HepG2 (cell line): ENCODE results near the gene IVD. TPM values are rescaled to one million over a fixed set of nuclear protein-coding genes. Genes with fewer than 3 reads are reported as not detected.

Experiments used
- GATA4 ChIP-seq: sonication (generic); IDR thresholded peaks from 2 replicates; pipeline ENCODE4 v1.6.1; 2016; ENCODE audit warnings: antibody characterized with exemption, low read depth, borderline replicate concordance
- NCOA1 ChIP-seq: sonication (generic); formaldehyde crosslinking; IDR thresholded peaks from 2 replicates; pipeline ENCODE4 v1.9.0; 2021; ENCODE audit warnings: missing genetic modification reagents
- NONO ChIP-seq, 2 experiments: fragments of 450-650 bp in 1 of 2; sonication (generic) in 1 of 2; formaldehyde crosslinking in 1 of 2; IDR thresholded peaks in 1 of 2; conservative IDR thresholded peaks in 1 of 2; 2 replicates each; pipeline versions ENCODE4 v1.6.1 to v1.8.0; 2017 to 2022; ENCODE audit warnings: mild to moderate bottlenecking in 1 of 2, missing genetic modification reagents in 1 of 2, moderate library complexity in 1 of 2
- RBM22 ChIP-seq: fragments of 200-400 bp; formaldehyde crosslinking; optimal IDR thresholded peaks from 2 replicates; pipeline ENCODE3; 2017; ENCODE audit warnings: mild to moderate bottlenecking, low read length, moderate library complexity
- RXRB ChIP-seq: IDR thresholded peaks from 2 replicates; pipeline ENCODE4 v1.6.1; 2016; ENCODE audit warnings: borderline replicate concordance, missing genetic modification reagents, missing compliant biosample characterization
- SMYD3 ChIP-seq: sonication (generic); formaldehyde crosslinking; IDR thresholded peaks from 2 replicates; pipeline ENCODE4 v1.8.1; 2023; ENCODE audit warnings: mild to moderate bottlenecking, missing genetic modification reagents
- SOX13 ChIP-seq, 3 experiments: fragments of 450-650 bp in 1 of 3; sonication (generic) in 1 of 3; formaldehyde crosslinking in 1 of 3; IDR thresholded peaks in 2 of 3; conservative IDR thresholded peaks in 1 of 3; 2 replicates each; pipeline versions ENCODE4 v1.5.0 to v1.6.1; 2016 to 2020; ENCODE audit warnings: antibody characterized with exemption in 1 of 3, mild to moderate bottlenecking in 1 of 3, missing compliant biosample characterization in 1 of 3, missing genetic modification reagents in 1 of 3, moderate library complexity in 1 of 3
- THYN1 ChIP-seq: sonication (generic); formaldehyde crosslinking; IDR thresholded peaks from 2 replicates; pipeline ENCODE4 v1.8.1; 2023; ENCODE audit warnings: low read depth, mild to moderate bottlenecking, moderate library complexity, missing genetic modification reagents, borderline replicate concordance
- ZBTB42 ChIP-seq: sonication (generic); formaldehyde crosslinking; IDR thresholded peaks from 2 replicates; pipeline ENCODE4 v1.5.0; 2020; ENCODE audit warnings: mild to moderate bottlenecking, missing genetic modification reagents
- ZNF33A ChIP-seq: sonication (generic); formaldehyde crosslinking; IDR thresholded peaks from 2 replicates; pipeline ENCODE4 v1.5.1; 2020; ENCODE audit warnings: missing genetic modification reagents, mild to moderate bottlenecking, moderate library complexity, borderline replicate concordance
- ZNF432 ChIP-seq: sonication (generic); formaldehyde crosslinking; IDR thresholded peaks from 2 replicates; pipeline ENCODE4 v1.5.0; 2020; ENCODE audit warnings: missing genetic modification reagents, mild to moderate bottlenecking, borderline replicate concordance
- ZNF501 ChIP-seq: sonication (generic); formaldehyde crosslinking; IDR thresholded peaks from 2 replicates; pipeline ENCODE4 v1.5.1; 2020; ENCODE audit warnings: mild to moderate bottlenecking, moderate library complexity, missing genetic modification reagents
- ZNF572 ChIP-seq: sonication (generic); formaldehyde crosslinking; IDR thresholded peaks from 2 replicates; pipeline ENCODE4 v1.5.1; 2020; ENCODE audit warnings: mild to moderate bottlenecking, missing genetic modification reagents
- ZNF605 ChIP-seq: sonication (generic); formaldehyde crosslinking; IDR thresholded peaks from 2 replicates; pipeline ENCODE4 v1.8.0; 2022; ENCODE audit warnings: mild to moderate bottlenecking, missing genetic modification reagents
- ZNF619 ChIP-seq: sonication (generic); formaldehyde crosslinking; IDR thresholded peaks from 2 replicates; pipeline ENCODE4 v1.4.0; 2020; ENCODE audit warnings: mild to moderate bottlenecking, missing genetic modification reagents
- ZNF703 ChIP-seq: sonication (generic); formaldehyde crosslinking; IDR thresholded peaks from 2 replicates; pipeline ENCODE4 v1.5.1; 2020; ENCODE audit warnings: missing genetic modification reagents, mild to moderate bottlenecking, moderate library complexity, borderline replicate concordance
- ZNF749 ChIP-seq: sonication (generic); formaldehyde crosslinking; IDR thresholded peaks from 2 replicates; pipeline ENCODE4 v1.8.0; 2022; ENCODE audit warnings: mild to moderate bottlenecking, missing genetic modification reagents, moderate library complexity, borderline replicate concordance
- ZNF775 ChIP-seq: sonication (generic); formaldehyde crosslinking; IDR thresholded peaks from 2 replicates; pipeline ENCODE4 v1.4.0; 2020; ENCODE audit warnings: missing genetic modification reagents, mild to moderate bottlenecking, moderate library complexity, borderline replicate concordance
- ZNF891 ChIP-seq: sonication (generic); formaldehyde crosslinking; IDR thresholded peaks from 2 replicates; pipeline ENCODE4 v1.5.0; 2020; ENCODE audit warnings: mild to moderate bottlenecking, missing genetic modification reagents
- ZSCAN25 ChIP-seq: sonication (generic); formaldehyde crosslinking; IDR thresholded peaks from 2 replicates; pipeline ENCODE4 v1.8.0; 2022; ENCODE audit warnings: mild to moderate bottlenecking, missing genetic modification reagents
- polyA plus RNA-seq, 8 experiments: library from polyadenylated mRNA; depleted of rRNA in 3 of 8; stranded (reverse) in 7 of 8; unstranded in 1 of 8; fragments of >200 nt; fragmentation: Illumina TruSeq in 4 of 8; extraction: Trizol in 4 of 8; gene quantifications; 2 replicates each; pipeline versions ENCODE4 v1.2.1 to v1.2.3, GENCODE V29; 2011 to 2016; ENCODE audit warnings: low read depth in 4 of 8, missing spikeins in 1 of 8, mixed read lengths in 1 of 8; ENCODE audit not compliant: insufficient read depth in 1 of 8
- total RNA-seq, 5 experiments: library from RNA; depleted of rRNA; stranded (reverse); fragments of >200 nt; fragmentation: Illumina TruSeq; extraction: Trizol; gene quantifications; 2 replicates each; pipeline ENCODE4 v1.2.3, GENCODE V29; 2016; ENCODE audit warnings: low read depth in 1 of 5
- TF ChIP-seq, protein P1 (sequence below): IDR thresholded peaks from 2 replicates; pipeline ENCODE4 v1.6.1; 2016; ENCODE audit warnings: missing compliant biosample characterization, missing genetic modification reagents, borderline replicate concordance
- TF ChIP-seq, protein P2 (sequence below): sonication (generic); formaldehyde crosslinking; IDR thresholded peaks from 2 replicates; pipeline ENCODE4 v1.5.0; 2020; ENCODE audit warnings: missing genetic modification reagents
- TF ChIP-seq, protein P3 (sequence below): sonication (generic); formaldehyde crosslinking; conservative IDR thresholded peaks from 2 replicates; pipeline ENCODE4 v1.8.0; 2022; ENCODE audit warnings: low read depth, missing genetic modification reagents

IVD gene
- total and polyA plus RNA-seq, 2 of the 13 experiments (the other 11 are each of a cell fraction or from before 2014, with no cell fraction given) = 48.0 to 53.9 TPM

DNA sequence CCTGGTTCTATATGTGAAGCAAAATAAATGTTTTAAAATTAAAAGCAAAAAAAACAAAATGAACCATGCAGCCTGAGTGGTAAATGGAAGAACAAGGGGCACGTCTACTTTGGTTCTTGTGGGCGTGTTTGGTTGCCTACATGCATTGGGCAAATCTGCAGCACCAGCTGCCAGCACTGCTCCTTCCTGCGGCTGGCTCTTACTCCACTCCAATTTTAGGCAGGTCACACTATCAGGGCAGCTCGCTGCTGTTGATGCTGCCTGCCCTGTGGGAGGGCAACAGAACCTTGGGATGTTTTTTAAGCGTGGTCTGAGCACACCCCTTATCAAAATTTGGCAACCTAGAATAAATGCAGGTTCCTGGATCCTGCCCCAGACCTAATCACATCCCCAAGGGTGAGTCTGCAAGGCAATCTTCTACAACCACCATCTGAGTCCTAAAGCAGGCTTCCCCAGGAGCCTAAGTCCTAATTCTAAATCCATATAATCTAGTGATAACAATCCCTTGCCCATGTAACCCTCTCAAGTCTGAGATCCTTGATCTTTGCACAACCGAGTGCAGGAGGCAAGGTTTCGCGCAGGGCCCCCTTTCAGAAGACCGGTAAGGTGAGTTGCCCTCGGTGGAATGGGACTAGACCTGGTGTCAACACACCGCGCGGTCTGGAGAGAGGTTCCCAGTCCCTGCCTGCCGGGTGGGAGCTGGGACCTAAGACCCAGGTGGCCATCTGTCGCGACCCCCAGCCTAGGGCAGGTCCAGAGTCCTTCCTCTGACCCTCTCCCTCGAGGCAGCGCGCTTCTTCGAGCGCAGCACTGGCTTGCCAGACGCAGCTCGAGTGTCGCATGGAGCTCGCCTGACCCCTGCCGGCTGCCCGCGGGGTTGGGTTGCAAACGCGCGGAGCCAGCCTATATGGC lies 15.9 kb downstream of the IVD start (continued):
- TF ChIP-seq SMYD3 (CRISPR knock-in tag) (no peak), RXRB (CRISPR knock-in tag) (peak; percentile 56; the same call in 1 of the 2 replicates), ZNF703 (CRISPR knock-in tag) (no peak), THYN1 (CRISPR knock-in tag) (no peak), ZNF605 (CRISPR knock-in tag) (no peak), ZNF749 (no peak), ZSCAN25 (0 out of 2 replicates have a peak, but pooled peaks have one; percentile 24), ZNF775 (no peak), ZNF432 (CRISPR knock-in tag) (no peak), ZNF891 (no peak), ZNF619 (CRISPR knock-in tag) (0 out of 2 replicates have a peak, but pooled peaks have one; percentile 36), ZNF33A (CRISPR knock-in tag) (no peak), NONO (IDR thresholded peaks at IDR 0.05) (no peak), NONO (CRISPR knock-in tag; conservative IDR thresholded peaks at IDR 0.05) (peak; percentile 41; the same call in 1 of the 2 replicates), ZNF501 (peak; percentile 58; the same call in 1 of the 2 replicates), ZBTB42 (no peak), GATA4 (no peak), ZNF572 (CRISPR knock-in tag) (no peak), RBM22 (peak; percentile 83), SOX13 (IDR thresholded peaks at IDR 0.05) (no peak), SOX13 (CRISPR knock-in tag; conservative IDR thresholded peaks at IDR 0.05 in 1 of 2, IDR thresholded peaks at IDR 0.05 in 1 of 2) (no peak), NCOA1 (CRISPR knock-in tag) (no peak)
- TF ChIP-seq, protein P1, sequence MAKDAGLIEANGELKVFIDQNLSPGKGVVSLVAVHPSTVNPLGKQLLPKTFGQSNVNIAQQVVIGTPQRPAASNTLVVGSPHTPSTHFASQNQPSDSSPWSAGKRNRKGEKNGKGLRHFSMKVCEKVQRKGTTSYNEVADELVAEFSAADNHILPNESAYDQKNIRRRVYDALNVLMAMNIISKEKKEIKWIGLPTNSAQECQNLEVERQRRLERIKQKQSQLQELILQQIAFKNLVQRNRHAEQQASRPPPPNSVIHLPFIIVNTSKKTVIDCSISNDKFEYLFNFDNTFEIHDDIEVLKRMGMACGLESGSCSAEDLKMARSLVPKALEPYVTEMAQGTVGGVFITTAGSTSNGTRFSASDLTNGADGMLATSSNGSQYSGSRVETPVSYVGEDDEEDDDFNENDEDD (CRISPR knock-in tag) = peak; percentile 42; the same call in 1 of the 2 replicates
- TF ChIP-seq, protein P2, sequence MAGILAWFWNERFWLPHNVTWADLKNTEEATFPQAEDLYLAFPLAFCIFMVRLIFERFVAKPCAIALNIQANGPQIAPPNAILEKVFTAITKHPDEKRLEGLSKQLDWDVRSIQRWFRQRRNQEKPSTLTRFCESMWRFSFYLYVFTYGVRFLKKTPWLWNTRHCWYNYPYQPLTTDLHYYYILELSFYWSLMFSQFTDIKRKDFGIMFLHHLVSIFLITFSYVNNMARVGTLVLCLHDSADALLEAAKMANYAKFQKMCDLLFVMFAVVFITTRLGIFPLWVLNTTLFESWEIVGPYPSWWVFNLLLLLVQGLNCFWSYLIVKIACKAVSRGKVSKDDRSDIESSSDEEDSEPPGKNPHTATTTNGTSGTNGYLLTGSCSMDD (CRISPR knock-in tag) = no peak
- TF ChIP-seq, protein P3, sequence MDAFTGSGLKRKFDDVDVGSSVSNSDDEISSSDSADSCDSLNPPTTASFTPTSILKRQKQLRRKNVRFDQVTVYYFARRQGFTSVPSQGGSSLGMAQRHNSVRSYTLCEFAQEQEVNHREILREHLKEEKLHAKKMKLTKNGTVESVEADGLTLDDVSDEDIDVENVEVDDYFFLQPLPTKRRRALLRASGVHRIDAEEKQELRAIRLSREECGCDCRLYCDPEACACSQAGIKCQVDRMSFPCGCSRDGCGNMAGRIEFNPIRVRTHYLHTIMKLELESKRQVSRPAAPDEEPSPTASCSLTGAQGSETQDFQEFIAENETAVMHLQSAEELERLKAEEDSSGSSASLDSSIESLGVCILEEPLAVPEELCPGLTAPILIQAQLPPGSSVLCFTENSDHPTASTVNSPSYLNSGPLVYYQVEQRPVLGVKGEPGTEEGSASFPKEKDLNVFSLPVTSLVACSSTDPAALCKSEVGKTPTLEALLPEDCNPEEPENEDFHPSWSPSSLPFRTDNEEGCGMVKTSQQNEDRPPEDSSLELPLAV (CRISPR knock-in tag) = no peak
